ENCODE measurements around the gene ATP2B2.

ATP2B2 gene

DNA sequence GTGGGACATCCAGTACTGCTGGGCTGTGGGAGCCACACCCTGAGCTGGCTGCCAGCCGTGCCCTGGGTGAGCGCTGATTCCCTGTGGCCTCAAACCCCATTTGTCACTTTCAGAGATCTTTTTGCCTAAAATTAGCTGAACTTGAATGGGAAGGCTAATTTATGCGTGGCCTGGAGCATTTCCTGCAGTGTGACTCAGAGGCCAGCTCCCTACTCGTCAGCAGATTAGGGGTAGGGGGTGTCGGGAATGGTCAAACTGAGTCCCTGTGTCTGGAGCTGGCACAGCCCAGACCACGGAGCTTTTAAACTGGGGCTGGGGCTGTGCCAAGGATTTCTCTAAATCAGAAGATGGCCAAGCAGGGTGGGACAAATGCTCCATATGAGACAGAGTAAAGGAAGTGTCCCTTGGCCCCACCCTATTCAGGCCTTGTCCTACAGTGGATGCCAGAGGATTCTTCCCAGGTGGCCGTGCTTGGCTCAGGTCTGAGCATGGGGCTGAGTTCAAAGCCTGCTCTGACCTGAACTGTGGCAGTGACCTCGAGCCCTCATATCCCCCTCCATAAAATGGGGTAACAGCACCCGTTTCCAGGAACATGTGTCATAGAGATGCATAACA, 59.7 kb downstream of the ATP2B2 start:
- Histone ChIP-seq H3K9me3 (ENCODE audit: control insufficient read depth, low read length) (no peaks in the 10 kb centered on the region), H3K4me3 (ENCODE audit: low read length) (no peak overlapping the region), H3K27me3 (ENCODE audit: control insufficient read depth, insufficient read depth, low read length) (peaks cover 3% of the 10 kb centered on the region), H3K9ac (ENCODE audit: low read length) (no peak overlapping the region), H3K36me3 (ENCODE audit: control insufficient read depth, insufficient read depth, low read length) (no peaks in the 10 kb centered on the region), H3K4me1 (ENCODE audit: control insufficient read depth, insufficient read depth, low read length) (no peaks in the 10 kb centered on the region)

GRCh38 chr3:10444511-10444910, 60.9 kb downstream of the ATP2B2 start:
- Histone ChIP-seq H3K9ac (ENCODE audit: low read length) (no peak overlapping the region), H3K27me3 (ENCODE audit: control insufficient read depth, insufficient read depth, low read length) (peaks cover under 1% of the 10 kb centered on the region), H3K9me3 (ENCODE audit: control insufficient read depth, low read length) (no peaks in the 10 kb centered on the region), H3K4me3 (ENCODE audit: low read length) (no peak overlapping the region), H3K4me1 (ENCODE audit: control insufficient read depth, insufficient read depth, low read length) (no peaks in the 10 kb centered on the region), H3K36me3 (ENCODE audit: control insufficient read depth, insufficient read depth, low read length) (no peaks in the 10 kb centered on the region)

DNA sequence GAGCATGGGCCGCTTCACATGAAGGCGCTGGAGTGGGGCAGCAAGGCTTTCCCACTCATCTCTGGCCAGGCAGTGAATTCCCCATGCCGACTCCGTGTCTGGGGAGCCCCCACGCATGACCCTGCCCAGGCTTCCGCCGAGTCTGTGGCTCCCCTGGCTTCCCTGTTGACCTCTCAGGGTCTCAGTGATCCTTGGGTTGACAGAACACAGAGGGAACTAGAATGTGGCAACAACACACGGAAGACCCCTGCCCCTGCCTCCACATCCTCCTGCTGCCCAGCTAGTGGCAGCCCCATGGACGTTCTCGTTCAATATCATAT, 61.3 kb downstream of the ATP2B2 start:
- Histone ChIP-seq H3K36me3 (ENCODE audit: control insufficient read depth, insufficient read depth, low read length) (no peaks in the 10 kb centered on the region), H3K4me3 (ENCODE audit: low read length) (no peak overlapping the region), H3K4me1 (ENCODE audit: control insufficient read depth, insufficient read depth, low read length) (no peaks in the 10 kb centered on the region), H3K9me3 (ENCODE audit: control insufficient read depth, low read length) (no peaks in the 10 kb centered on the region), H3K9ac (ENCODE audit: low read length) (no peak overlapping the region), H3K27me3 (ENCODE audit: control insufficient read depth, insufficient read depth, low read length) (no peaks in the 10 kb centered on the region)

- H3K9me3 ChIP-seq (ENCODE audit: control insufficient read depth, low read length), result no peaks in the 10 kb centered on the region
- no peaks in the 10 kb centered on the region for H3K36me3 ChIP-seq (ENCODE audit: control insufficient read depth, insufficient read depth, low read length)
- no peak overlapping the region for H3K9ac ChIP-seq (ENCODE audit: low read length)
- no peaks in the 10 kb centered on the region for H3K4me1 ChIP-seq (ENCODE audit: control insufficient read depth, insufficient read depth, low read length)
- no peak overlapping the region for H3K4me3 ChIP-seq (ENCODE audit: low read length)
- no peaks in the 10 kb centered on the region for H3K27me3 ChIP-seq (ENCODE audit: control insufficient read depth, insufficient read depth, low read length)
Observed at GRCh38 chr3:10443272-10444109, 61.9 kb downstream of the ATP2B2 start.

- Histone ChIP-seq H3K4me1 (ENCODE audit: control insufficient read depth, insufficient read depth, low read length) (no peaks in the 10 kb centered on the region), H3K4me3 (ENCODE audit: low read length) (no peak overlapping the region), H3K9ac (ENCODE audit: low read length) (no peak overlapping the region), H3K36me3 (ENCODE audit: control insufficient read depth, insufficient read depth, low read length) (no peaks in the 10 kb centered on the region), H3K9me3 (ENCODE audit: control insufficient read depth, low read length) (no peaks in the 10 kb centered on the region), H3K27me3 (ENCODE audit: control insufficient read depth, insufficient read depth, low read length) (no peaks in the 10 kb centered on the region)
Observed at GRCh38 chr3:10442151-10442795, 63.1 kb downstream of the ATP2B2 start.

GRCh38 chr3:10440684-10441083, 64.7 kb downstream of the ATP2B2 start:
- Histone ChIP-seq H3K9me3 (ENCODE audit: control insufficient read depth, low read length) (no peaks in the 10 kb centered on the region), H3K4me3 (ENCODE audit: low read length) (no peak overlapping the region), H3K4me1 (ENCODE audit: control insufficient read depth, insufficient read depth, low read length) (no peaks in the 10 kb centered on the region), H3K36me3 (ENCODE audit: control insufficient read depth, insufficient read depth, low read length) (no peaks in the 10 kb centered on the region), H3K27me3 (ENCODE audit: control insufficient read depth, insufficient read depth, low read length) (no peaks in the 10 kb centered on the region), H3K9ac (ENCODE audit: low read length) (no peak overlapping the region)

DNA sequence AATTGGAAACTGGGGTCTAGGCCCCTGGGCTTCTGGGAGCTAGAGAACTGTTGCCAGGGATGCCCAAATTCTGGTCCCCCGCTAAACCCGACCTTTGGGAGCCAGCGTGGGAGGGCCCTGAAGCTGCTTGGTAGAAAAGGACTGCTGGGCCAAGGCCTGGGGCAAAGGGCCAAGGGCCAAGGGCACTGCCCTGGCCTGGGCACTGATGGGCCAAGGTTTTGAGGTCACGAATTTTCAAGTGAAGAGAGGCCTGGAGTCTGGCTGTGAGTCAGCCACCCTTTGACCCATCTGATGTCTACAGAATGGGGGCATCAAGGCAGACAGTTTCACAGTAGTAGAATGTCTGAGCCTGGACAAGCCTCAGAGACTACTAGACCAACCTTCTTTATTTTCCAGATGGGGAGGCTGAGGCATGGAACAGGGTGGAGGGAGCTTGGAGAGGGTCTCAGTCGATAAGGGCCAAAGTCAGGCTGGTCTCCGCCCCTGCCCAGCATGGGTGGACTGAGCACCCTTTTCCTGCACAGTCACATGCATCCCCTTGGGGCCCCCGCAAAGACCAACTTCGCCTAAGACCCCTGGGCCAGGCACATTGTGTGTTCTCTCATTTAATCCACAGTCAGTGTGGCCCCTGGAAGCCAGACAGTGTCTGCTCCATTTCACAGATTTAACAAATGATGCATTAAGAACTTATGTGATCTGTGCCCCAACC, 66.3 kb downstream of the ATP2B2 start:
- H3K27me3 ChIP-seq (ENCODE audit: control insufficient read depth, insufficient read depth, low read length), result no peaks in the 10 kb centered on the region
- no peaks in the 10 kb centered on the region for H3K4me1 ChIP-seq (ENCODE audit: control insufficient read depth, insufficient read depth, low read length)
- no peaks in the 10 kb centered on the region for H3K9me3 ChIP-seq (ENCODE audit: control insufficient read depth, low read length)
- no peak overlapping the region for H3K4me3 ChIP-seq (ENCODE audit: low read length)
- no peak overlapping the region for H3K9ac ChIP-seq (ENCODE audit: low read length)
- no peaks in the 10 kb centered on the region for H3K36me3 ChIP-seq (ENCODE audit: control insufficient read depth, insufficient read depth, low read length)

DNA sequence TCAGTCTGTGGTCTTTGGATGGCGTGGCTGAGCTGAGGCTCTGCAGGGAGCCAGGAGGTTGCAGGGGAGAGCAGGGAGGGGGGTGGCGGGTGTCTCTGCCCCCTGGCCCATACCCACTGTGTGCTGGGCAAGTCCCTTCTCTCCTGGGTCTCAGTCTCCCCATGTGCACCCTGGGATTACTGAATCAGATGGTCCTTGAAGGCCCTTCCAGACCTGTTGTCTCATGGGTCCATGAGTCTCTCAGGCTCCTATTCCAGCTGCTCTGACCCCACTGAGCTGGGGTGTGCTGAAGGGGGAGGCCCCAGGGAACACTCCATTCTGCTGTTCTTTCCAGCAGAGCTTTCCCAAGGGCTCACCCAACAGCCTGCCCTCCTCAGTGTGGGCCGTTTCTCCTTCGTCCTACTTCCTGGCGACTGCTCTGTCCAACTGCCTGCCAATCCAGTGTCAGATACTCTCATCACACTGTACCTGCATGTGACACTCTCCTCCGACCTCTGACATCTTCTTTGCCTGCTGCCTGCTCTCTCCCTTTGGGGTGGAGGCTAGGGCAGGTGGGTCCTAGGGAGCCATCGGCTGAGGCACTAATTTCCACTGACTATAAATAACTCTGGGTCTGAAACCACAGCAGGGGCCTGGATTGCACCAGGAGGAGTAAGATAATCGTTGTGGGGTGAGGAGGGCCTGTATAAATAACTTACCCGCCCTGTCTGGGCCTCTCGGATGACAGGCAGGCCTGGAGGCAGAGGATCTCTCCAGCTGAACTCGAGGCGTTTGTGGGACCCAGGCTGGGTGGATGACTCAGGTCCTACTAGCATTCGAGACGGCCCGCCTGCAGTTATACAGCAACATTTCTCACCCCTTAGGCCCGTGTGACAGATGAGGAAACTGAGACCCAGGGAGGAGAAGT, 67.1 kb downstream of the ATP2B2 start:
- Histone ChIP-seq H3K27me3 (ENCODE audit: control insufficient read depth, insufficient read depth, low read length) (no peaks in the 10 kb centered on the region), H3K9ac (ENCODE audit: low read length) (no peak overlapping the region), H3K4me3 (ENCODE audit: low read length) (no peak overlapping the region), H3K36me3 (ENCODE audit: control insufficient read depth, insufficient read depth, low read length) (no peaks in the 10 kb centered on the region), H3K9me3 (ENCODE audit: control insufficient read depth, low read length) (no peaks in the 10 kb centered on the region), H3K4me1 (ENCODE audit: control insufficient read depth, insufficient read depth, low read length) (no peaks in the 10 kb centered on the region)

DNA sequence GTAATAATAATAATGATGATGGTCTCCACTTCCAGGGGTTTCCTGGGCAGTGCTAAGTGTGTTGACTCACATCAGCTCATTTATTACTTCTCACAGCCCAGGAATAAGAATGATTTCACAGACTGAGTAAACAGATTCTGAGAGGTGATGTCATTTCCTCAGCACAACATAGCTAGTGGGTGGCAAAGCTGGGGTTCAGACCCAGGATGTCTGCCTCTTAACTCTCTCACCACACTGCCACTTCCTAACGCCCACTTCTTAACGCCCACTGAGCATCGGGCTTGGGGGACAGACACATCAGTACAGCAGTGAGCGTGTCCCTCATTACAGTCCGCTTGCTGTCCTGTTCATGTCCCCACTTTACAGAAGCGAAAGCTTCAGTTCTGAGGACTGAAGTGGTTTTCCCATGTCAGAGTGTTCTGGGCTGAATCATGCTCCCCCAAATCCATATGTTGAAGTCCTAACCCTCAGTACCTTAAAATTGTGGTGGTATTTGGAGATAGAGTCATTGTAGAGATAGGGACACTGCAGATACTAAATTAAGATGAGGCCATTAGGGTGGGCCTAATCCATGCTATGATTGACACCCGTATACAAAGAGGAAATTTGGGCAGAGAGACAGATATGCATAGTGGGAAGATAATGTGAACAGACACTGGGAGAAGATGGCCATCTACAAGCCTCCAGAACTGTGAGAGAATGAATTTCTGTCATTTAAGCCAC, 68.0 kb downstream of the ATP2B2 start:
- Histone ChIP-seq H3K36me3 (ENCODE audit: control insufficient read depth, insufficient read depth, low read length) (no peaks in the 10 kb centered on the region), H3K9ac (ENCODE audit: low read length) (no peak overlapping the region), H3K9me3 (ENCODE audit: control insufficient read depth, low read length) (no peaks in the 10 kb centered on the region), H3K4me3 (ENCODE audit: low read length) (no peak overlapping the region), H3K4me1 (ENCODE audit: control insufficient read depth, insufficient read depth, low read length) (no peaks in the 10 kb centered on the region), H3K27me3 (ENCODE audit: control insufficient read depth, insufficient read depth, low read length) (no peaks in the 10 kb centered on the region)

DNA sequence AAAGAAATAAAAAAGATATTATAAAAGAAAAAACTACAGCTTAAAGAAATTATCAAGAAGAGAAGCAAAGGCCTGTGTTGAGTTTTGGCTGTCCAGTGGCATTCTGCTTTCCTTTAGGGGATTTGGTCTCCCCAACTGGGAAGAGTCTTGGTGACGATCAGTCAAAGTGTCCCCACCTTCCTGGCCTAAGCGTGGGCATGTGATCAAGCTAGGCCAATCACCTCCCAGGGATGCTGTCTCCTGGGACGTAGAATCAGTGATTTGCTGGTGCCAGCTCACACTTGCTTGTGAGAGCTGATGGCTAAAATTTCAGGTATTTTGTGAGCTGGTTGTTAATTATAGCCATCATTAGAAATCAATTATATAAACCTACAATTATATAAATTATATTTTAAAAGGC, 69.5 kb downstream of the ATP2B2 start:
- Histone ChIP-seq H3K27me3 (ENCODE audit: control insufficient read depth, insufficient read depth, low read length) (no peaks in the 10 kb centered on the region), H3K4me1 (ENCODE audit: control insufficient read depth, insufficient read depth, low read length) (no peaks in the 10 kb centered on the region), H3K4me3 (ENCODE audit: low read length) (no peak overlapping the region), H3K9ac (ENCODE audit: low read length) (no peak overlapping the region), H3K36me3 (ENCODE audit: control insufficient read depth, insufficient read depth, low read length) (no peaks in the 10 kb centered on the region), H3K9me3 (ENCODE audit: control insufficient read depth, low read length) (no peaks in the 10 kb centered on the region)

DNA sequence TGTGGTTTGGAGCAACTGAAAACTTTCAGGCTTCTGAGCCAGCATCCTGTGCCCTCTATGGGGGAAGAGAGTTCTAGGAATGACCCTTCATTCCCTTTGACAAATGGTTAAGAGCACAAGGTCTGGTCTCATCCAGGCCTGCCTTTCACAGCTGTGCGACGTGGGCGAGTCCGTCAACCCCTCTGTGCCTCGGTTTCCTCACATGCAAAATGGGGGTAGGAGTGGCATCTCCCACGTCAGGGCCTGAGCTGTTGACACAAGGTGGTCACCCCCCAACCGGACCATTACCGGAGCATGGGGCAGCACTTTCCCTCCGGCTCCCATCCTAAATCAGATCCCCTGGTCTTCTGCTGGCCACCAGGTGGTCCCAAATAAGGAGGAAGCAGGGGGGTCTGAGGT, 70.4 kb downstream of the ATP2B2 start:
- no peaks in the 10 kb centered on the region for H3K4me1 ChIP-seq (ENCODE audit: control insufficient read depth, insufficient read depth, low read length)
- no peaks in the 10 kb centered on the region for H3K36me3 ChIP-seq (ENCODE audit: control insufficient read depth, insufficient read depth, low read length)
- no peak overlapping the region for H3K9ac ChIP-seq (ENCODE audit: low read length)
- H3K27me3 ChIP-seq (ENCODE audit: control insufficient read depth, insufficient read depth, low read length), result no peaks in the 10 kb centered on the region
- H3K4me3 ChIP-seq (ENCODE audit: low read length), result no peak overlapping the region
- no peaks in the 10 kb centered on the region for H3K9me3 ChIP-seq (ENCODE audit: control insufficient read depth, low read length)
